ENCODE measurements around the gene FBXL16.

GRCh38 chr16:732332-732731 is 26.7 kb upstream of the FBXL16 start:
- TF ChIP-seq MAX (IDR thresholded peaks at IDR 0.05), result no peak
- TF ChIP-seq RAD21 (IDR thresholded peaks at IDR 0.05), result no peak
- TF ChIP-seq CTCF (IDR thresholded peaks at IDR 0.05; ENCODE audit: low read depth, low read length, missing input control), result no peak
- TF ChIP-seq GABPA (IDR thresholded peaks at IDR 0.05 in 1 of 2, conservative IDR thresholded peaks at IDR 0.05 in 1 of 2), result no peak
- no peak for TF ChIP-seq SP1 (IDR thresholded peaks at IDR 0.05)
- no peak for TF ChIP-seq FOXA1 (IDR thresholded peaks at IDR 0.05)
- TF ChIP-seq JUND (IDR thresholded peaks at IDR 0.05), result no peak
- no peak for TF ChIP-seq TAF1 (conservative IDR thresholded peaks at IDR 0.05)
- TF ChIP-seq REST (IDR thresholded peaks at IDR 0.05), result no peak

Data from liver (tissue), 3 donors.